NCI-H460 (cell line): ENCODE measurements around the gene DIPK1A. TPM values are rescaled to one million over a fixed set of nuclear protein-coding genes. Genes with fewer than 3 reads are reported as not detected.

ENCODE experiments used
- DNase-seq: peaks from one replicate; pipeline ENCODE4 v3.0.0-alpha.2; 2016; ENCODE audit warnings: low read depth; ENCODE audit errors: extremely low read depth
- total RNA-seq: library from RNA; depleted of rRNA; stranded (reverse); fragments of >200 nt; shearing (Covaris generic); gene quantifications from 2 replicates; pipeline ENCODE4 v1.2.3, GENCODE V29; 2014

DIPK1A gene
- total RNA-seq, 1 experiment from 2014 or later = 15.0 TPM

- DNase-seq = no peak
Measured at GRCh38 chr1:92881391-92881790, 79.9 kb downstream of the DIPK1A start.

GRCh38 chr1:92879316-92879968 is 81.8 kb downstream of the DIPK1A start:
- no peak for DNase-seq

- no peak for DNase-seq
Measured at GRCh38 chr1:92877792-92878191, 83.5 kb downstream of the DIPK1A start.

GRCh38 chr1:92877081-92877711 is 84.1 kb downstream of the DIPK1A start:
- DNase-seq = no peak

GRCh38 chr1:92876351-92876750 is 84.9 kb downstream of the DIPK1A start:
- DNase-seq = no peak

- no peak for DNase-seq
Measured at GRCh38 chr1:92874987-92875386, 86.3 kb downstream of the DIPK1A start.

- no peak for DNase-seq
Measured at GRCh38 chr1:92872719-92873118, 88.5 kb downstream of the DIPK1A start.

- DNase-seq = no peak
Measured at GRCh38 chr1:92870591-92870990, 90.7 kb downstream of the DIPK1A start.

GRCh38 chr1:92864131-92864530 is 97.1 kb downstream of the DIPK1A start:
- no peak for DNase-seq

GRCh38 chr1:92862605-92863004 is 98.7 kb downstream of the DIPK1A start:
- no peak for DNase-seq

GRCh38 chr1:92859400-92860039 is 101.7 kb downstream of the DIPK1A start:
- DNase-seq = no peak

- DNase-seq = peak; percentile 80
Measured at GRCh38 chr1:92858564-92859399, 102.5 kb downstream of the DIPK1A start.

- DNase-seq = no peak
Measured at GRCh38 chr1:92857817-92858216, 103.4 kb downstream of the DIPK1A start.

GRCh38 chr1:92855236-92855635 is 106.0 kb downstream of the DIPK1A start:
- no peak for DNase-seq

- DNase-seq = no peak
Measured at GRCh38 chr1:92854101-92854785, 107.0 kb downstream of the DIPK1A start.

- DNase-seq = no peak
Measured at GRCh38 chr1:92853299-92853698, 108.0 kb downstream of the DIPK1A start.

GRCh38 chr1:92851729-92852128 is 109.5 kb downstream of the DIPK1A start:
- DNase-seq = no peak

GRCh38 chr1:92850019-92850418 is 111.2 kb downstream of the DIPK1A start:
- no peak for DNase-seq

- no peak for DNase-seq
Measured at GRCh38 chr1:92848201-92848600, 113.1 kb downstream of the DIPK1A start.

GRCh38 chr1:92845908-92846307 is 115.4 kb downstream of the DIPK1A start:
- DNase-seq = no peak

- DNase-seq = no peak
Measured at GRCh38 chr1:92844439-92844838, 116.8 kb downstream of the DIPK1A start.
